Measurements from ENCODE around the gene PRSS53.

DNA sequence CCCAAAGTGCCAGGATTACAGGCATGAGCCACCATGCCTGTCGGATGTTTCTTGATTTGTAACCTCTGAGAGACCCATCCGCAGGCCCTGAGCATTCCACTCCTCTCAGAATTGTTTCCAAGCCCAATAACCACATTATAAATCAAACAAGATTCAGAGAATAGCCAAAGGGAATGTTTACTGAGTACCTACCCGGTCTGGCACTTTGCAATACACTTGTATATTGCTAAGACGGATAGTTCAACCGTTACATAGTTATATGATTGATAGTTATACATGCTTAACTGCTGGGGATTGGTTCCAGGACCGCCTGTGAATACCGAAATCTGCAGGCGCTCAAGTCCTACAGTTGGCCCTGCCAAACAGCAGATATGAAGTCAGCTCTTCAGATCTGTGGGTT, 25.7 kb upstream of the PRSS53 start:
- TF ChIP-seq, protein P1, sequence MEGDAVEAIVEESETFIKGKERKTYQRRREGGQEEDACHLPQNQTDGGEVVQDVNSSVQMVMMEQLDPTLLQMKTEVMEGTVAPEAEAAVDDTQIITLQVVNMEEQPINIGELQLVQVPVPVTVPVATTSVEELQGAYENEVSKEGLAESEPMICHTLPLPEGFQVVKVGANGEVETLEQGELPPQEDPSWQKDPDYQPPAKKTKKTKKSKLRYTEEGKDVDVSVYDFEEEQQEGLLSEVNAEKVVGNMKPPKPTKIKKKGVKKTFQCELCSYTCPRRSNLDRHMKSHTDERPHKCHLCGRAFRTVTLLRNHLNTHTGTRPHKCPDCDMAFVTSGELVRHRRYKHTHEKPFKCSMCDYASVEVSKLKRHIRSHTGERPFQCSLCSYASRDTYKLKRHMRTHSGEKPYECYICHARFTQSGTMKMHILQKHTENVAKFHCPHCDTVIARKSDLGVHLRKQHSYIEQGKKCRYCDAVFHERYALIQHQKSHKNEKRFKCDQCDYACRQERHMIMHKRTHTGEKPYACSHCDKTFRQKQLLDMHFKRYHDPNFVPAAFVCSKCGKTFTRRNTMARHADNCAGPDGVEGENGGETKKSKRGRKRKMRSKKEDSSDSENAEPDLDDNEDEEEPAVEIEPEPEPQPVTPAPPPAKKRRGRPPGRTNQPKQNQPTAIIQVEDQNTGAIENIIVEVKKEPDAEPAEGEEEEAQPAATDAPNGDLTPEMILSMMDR (IDR thresholded peaks at IDR 0.05; ENCODE audit: insufficient read depth, low read length, poor library complexity, severe bottlenecking): no peak
- TF ChIP-seq EZH2phosphoT487 (conservative IDR thresholded peaks at IDR 0.05; ENCODE audit: low read length): no peak
